AG09319 (cell line): ENCODE data around the gene TMEM132C.

Experiments
- DNase-seq: peaks from one replicate; pipeline ENCODE4 v3.0.0-alpha.2; 2010; ENCODE audit warnings: low read depth; ENCODE audit errors: extremely low read depth
- TF ChIP-seq, protein P1 (sequence below): IDR thresholded peaks from 2 replicates; pipeline ENCODE4 v1.5.1; 2011; ENCODE audit warnings: low read depth, mild to moderate bottlenecking, inconsistent platforms, low read length, moderate library complexity

TMEM132C gene

DNA sequence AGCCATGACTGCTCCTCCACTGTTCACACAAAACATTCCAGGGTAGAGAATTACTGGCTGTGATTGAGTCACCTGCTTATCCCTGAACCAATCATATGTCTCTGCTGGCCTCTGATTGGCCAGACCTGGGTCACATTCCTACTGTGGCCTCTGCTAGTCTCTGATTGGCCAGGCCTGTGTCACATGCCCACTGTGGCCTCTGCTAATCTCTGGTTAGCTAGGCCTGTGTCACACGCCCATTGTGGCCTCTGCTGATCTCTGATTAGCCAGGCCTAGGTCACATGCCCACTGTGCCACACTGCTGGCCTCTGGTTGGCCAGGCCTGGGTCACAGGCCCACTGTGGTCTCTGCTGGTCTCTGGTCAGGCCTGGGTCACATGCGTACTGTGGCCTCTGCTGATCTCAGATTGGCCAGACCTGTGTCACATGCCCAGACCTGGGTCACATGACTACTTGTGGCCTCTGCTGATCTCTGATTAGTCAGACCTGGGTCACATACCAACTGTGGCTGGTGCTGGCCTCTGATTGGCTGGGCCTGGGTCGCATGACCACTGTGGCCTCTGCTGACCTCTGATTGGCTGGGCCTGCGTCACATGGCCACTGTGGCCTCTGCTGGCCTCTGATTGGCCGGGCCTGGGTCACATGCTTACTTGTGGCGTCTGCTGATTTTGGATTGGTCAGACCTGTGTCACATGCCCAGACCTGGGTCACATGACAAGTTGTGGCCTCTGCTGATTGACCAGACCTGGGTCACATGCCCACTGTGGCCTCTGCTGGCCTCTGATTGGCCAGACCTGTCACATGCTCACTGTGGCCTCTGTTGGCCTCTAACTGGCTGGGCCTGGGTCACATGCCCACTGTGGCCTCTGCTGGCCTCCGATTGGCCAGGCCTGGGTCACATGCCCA lies 305.2 kb downstream of the TMEM132C start:
- no peak for DNase-seq
- TF ChIP-seq, protein P1, sequence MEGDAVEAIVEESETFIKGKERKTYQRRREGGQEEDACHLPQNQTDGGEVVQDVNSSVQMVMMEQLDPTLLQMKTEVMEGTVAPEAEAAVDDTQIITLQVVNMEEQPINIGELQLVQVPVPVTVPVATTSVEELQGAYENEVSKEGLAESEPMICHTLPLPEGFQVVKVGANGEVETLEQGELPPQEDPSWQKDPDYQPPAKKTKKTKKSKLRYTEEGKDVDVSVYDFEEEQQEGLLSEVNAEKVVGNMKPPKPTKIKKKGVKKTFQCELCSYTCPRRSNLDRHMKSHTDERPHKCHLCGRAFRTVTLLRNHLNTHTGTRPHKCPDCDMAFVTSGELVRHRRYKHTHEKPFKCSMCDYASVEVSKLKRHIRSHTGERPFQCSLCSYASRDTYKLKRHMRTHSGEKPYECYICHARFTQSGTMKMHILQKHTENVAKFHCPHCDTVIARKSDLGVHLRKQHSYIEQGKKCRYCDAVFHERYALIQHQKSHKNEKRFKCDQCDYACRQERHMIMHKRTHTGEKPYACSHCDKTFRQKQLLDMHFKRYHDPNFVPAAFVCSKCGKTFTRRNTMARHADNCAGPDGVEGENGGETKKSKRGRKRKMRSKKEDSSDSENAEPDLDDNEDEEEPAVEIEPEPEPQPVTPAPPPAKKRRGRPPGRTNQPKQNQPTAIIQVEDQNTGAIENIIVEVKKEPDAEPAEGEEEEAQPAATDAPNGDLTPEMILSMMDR: no peak

DNA sequence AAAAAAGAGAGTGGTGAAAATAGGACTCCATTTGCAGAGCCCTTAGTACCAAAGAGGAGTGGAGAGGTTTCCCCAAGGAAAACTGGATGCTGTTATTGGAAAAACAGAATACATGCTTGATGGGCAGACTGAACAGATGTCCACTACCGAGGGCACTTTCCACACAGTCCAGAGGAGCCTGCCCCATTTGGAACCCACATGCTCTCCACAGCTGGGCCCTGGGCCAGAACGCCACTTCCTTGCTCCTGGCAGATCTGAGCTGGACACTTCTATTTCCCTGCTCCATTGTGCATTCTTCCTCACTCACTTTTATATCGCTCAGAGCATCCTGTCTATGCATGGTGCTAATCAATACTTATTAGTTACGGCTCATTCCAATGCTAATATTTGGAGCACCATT lies 306.9 kb downstream of the TMEM132C start:
- no peak for DNase-seq
- TF ChIP-seq, protein P1: no peak

DNA sequence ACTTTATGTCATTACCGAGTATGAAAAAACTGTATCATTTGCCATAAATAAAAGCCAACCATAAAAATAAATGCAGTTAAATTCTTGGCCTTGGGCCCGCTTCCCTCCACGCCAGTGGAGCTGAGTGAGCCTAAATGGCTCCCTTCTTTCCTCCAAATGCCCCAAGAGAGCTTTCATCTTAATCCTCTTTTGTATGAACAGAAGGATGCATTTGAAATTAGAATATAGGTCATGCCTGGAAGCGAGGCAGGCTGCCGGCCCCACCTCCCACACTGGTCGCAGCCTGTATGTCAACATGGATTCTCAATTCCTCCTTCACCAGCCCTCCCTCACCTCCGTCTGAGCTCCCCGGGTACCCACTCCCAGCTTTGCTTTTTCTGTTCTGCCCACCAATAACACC lies 311.1 kb downstream of the TMEM132C start:
- no peak for DNase-seq
- TF ChIP-seq, protein P1: no peak

DNA sequence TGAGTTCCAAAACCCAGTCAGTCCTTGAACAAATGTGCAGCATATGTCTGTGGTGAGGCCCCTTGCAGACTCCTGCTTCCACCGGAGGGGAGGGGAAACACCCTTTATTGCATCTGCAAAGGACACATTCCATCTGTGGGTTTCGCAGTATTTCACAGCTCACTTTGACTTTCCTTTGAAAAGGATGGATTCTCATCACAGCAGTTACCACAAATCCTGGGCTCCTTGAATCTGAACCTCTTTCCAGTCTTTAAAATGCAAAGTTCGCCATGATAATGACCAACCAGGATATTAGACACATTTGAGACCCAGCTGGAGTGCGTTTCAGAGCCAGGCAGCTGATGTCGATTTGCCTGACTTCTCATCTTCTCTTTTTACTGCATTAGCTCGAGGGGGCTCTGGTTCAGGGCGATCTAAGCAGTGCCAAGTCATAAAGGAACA lies 314.4 kb downstream of the TMEM132C start:
- no peak for DNase-seq
- TF ChIP-seq, protein P1: no peak

DNA sequence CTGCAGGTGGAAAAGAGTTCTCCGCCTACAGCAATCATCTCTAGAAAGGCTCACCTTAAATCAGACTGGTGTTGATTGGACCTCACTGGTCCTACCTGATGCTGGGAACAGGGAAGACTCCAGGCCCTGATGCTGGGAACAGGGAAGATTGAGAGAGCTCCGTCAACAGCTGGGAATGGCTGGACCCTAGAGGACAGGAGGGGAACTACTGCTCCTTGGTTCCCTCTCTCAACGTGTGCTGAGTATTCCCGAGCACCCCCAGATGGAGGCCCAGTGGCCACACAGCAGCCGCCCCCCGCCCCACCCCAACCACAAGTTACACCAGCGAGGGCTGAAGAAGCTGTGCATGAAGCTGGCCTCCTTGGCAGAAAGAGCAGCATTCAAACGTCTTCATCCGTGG lies 316.5 kb downstream of the TMEM132C start:
- DNase-seq: no peak
- TF ChIP-seq, protein P1: no peak

DNA sequence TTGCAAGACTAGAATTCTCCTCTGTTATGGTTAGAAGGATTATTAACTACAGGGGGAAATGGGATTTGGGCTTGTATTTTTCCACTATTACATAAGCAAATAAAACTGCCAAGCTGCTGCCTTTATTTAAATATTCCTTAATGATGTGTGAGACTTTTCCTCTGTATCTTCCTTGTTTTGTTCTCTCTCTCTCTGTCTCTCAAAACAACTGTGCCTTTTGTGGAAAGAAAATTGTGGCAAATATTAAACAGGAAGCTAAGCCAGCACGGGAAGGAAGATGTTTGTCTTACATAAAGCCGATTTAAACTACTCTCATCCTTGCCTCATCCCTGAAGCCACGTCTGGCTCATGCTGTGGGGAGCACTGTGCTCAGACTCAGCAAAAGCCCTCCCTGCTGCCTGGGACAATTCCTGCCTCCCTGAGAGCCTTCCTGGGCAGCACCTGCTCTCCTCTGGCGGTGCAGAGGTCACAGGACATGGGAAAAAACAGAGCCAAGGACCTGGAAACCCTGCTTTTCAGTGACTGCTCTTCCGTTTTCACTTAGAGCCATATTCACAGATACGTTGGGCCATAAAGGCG lies 319.6 kb downstream of the TMEM132C start:
- no peak for DNase-seq
- TF ChIP-seq, protein P1: no peak

DNA sequence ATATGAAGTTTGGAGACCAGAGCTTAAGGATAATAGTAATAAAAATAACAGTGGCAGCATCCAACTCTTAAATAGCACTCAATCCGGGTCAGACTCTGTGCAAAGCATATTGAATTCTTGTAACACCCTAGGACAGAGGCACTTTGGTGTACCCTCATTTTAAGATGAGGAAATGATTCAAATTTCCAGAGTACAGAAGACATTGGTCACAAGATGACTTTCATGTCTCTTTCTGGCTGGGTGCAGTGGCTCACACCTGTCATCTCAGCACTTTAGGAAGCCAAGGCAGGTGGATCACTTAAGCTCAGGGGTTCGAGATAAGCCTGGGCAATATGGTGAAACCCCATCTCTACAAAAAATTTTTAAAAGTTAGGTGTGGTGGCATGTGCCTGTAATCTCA lies 320.9 kb downstream of the TMEM132C start:
- DNase-seq: no peak
- TF ChIP-seq, protein P1: no peak
